ENCODE data around the gene LIMA1.

The LIMA1 gene

DNA sequence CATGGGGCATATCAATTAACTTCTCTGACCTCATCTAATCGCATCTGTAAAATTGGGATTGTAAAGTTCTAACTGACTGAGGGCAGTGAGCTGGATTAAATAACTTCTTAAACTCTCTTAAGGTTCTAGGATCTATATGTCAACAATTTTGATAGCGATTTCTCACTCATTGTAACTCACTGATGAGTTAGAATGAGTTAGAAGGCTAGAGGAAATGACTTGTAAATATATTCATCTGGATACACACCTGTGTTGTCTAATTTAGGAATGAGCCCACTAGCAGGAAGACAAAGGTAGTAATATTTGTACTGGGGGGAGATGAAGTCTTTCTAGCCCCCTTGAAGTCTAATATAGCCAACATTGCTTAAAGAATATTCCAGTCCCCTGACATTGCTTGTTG lies 69.9 kb downstream of the LIMA1 start:
- no peak for DNase-seq

DNA sequence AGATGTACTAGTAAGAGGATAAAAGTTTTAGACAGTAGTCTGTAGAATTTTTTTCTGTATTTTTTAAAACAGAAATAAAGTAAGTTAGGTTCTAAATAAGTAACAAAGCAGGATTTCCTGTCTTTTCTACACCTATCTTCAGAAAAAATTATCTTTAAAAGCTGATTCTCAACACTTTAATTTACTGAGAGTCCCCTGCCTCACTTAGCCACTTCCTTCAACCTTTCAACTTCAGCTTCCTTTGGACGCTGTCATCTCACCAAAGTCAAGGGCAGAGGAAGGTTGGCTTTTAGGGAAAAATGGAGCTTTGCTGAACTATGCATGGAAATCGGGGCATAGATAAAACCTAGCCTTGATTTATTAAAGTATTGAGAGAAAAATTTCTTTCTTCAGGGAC lies 71.3 kb downstream of the LIMA1 start:
- no peak for DNase-seq

DNA sequence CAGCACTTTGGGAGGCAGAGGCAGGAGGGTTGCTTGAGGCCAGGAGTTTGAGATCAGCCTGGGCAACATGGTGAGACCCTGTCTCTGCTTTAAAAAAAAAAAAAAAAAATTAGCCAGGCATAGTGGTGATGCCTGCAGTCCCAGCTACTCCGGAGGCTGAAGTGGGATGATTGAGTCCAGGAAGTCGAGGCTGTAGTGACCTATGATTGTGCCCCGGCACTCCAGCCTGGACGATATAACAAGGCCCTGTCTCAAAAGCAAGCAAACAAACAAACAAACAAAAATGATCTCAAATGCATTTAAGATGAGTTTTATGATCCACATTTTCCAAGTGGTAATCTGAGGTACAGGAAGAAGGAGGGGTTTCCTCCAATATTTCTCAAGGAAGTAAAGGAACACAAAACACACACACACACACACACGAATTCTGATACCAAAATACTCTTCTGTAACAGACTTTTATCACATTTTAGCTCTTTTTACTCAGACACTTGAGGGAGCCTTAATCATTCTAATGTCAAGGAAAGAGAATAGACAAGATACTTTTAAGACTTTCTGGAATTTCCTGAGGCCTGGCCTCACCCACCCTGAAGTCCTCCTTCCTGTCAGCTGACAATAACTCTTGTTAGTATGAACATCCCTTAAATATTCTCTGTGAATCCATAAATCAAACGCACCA lies 71.8 kb downstream of the LIMA1 start:
- no peak for DNase-seq

DNA sequence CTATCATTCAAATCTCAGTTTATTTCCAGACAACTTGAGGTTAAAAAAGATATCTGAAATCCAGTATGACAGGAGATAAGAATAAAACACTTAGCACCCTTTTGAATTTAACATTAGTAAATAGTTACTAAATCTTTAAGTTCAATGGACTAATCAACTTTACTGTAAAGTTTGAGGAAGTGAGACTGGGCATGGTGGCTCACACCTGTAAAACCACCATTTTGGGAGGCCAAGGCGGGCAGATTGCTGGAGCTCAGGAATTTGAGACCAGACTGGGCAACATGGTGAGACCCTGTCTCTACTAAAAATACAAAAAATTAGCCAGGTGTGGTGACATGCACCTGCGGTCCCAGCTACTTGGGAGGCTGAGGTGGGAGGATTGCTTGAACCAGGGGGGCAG lies 75.9 kb downstream of the LIMA1 start:
- DNase-seq = no peak

DNA sequence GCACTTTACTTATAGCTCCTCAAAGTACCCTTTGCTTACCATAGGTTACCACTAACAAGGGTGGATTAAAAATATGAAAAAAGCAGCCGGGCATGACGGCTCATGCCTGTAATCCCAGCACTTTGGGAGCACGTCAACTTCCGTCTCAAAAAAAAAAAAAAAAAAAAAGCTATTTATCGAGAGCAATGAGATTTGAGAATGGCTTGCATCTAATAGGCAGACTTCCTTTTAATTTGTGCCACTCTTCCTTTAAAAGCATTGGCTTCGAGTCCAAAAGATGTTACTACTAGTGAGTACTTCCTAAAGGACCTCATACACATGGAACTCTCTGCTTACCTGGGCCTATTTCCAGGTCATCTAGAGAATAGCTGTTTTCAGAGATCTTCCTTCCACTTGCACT lies 77.7 kb downstream of the LIMA1 start:
- DNase-seq = no peak

DNA sequence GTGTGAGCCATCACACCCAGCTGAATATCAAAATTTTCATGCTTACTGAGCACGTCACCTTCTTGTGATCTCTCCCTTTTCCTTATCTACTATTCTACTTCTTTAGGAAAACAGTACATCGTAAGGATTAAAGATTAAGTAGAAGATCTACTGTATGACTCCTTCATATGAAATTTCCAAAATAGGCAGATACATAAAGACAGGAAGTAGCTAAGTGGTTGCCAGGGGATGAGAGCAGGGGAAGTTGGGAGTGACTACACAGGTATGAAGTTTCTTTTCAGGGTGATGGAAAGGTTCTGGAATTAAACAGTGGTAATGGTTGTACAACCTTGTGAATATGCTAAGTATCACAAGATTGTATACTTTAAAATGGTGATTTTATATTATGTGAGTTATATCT lies 79.6 kb downstream of the LIMA1 start:
- DNase-seq = no peak

DNA sequence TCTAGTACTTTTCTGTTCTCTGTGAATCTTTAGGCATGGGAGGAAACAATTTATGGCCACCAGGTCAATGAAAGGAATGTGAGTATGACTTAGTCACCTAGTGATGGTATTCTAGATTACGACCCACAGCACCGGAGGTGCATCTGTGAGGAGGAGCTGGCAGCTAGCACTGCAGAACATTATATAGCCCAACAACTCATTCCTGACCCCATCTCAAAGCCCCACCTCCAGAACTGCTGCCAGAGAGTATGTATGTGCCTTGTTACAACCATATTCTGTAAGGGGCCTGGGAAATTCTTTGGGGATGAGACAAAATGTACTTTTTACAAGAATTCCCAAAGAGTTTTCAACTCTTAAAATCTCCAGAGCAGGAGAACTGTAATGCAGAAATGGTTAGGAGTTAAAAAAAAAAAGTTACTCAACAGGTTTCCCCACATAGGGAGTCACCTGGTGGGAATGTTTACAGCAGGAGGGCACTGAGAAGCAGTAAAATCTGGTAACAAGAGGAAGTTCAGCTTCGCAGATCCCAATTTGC lies 81.3 kb downstream of the LIMA1 start:
- no peak for DNase-seq

DNA sequence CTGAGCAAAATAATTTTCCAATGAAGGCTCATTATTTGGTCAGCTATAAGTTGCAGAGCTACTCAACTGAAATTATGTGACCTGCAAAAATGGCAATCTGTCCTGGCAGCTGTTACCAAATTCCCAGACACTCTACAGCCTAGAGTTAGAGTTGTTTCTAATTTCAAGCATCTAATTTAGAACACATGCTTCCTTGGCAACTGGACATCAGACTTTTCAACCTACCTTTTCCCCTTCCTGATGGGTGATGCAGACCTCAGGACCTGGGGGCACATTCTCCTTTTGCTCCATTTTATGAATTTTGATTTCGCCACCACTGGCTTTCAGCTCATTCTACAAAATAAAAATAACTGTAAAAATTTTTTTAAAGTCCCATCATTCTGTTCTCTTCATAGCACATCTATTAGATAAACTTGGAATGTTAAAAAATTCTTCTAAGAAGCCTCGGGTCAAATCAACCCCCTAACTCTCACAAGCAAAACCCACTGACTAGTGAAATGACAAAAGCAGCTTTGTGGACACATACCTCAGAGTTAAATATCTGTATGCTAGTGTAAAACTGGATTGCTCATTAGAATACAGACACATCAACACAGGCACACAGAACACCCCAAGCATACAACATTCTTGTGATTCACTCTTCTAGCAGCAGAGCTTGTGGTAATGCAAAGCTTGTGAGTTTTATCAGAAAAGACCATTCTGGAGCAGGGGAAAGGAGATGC lies 82.6 kb downstream of the LIMA1 start:
- no peak for DNase-seq

DNA sequence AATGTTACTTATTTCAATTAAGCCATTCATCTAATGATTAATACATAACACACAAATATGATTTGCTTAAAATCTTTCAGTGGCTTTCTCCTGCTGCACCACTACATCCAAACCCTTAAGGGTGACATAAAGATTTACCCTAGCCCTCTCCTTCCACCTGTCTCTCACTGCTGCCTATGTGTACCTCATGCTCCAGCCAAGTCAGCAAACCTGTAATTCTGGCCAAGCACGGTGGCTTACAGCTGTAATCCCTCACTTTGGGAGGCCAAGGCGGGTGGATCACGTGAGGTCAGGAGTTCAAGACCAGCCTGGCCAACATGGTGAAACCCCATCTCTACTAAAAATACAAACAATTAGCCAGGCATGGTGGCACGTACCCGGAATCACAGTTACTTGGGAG lies 84.5 kb downstream of the LIMA1 start:
- no peak for DNase-seq

DNA sequence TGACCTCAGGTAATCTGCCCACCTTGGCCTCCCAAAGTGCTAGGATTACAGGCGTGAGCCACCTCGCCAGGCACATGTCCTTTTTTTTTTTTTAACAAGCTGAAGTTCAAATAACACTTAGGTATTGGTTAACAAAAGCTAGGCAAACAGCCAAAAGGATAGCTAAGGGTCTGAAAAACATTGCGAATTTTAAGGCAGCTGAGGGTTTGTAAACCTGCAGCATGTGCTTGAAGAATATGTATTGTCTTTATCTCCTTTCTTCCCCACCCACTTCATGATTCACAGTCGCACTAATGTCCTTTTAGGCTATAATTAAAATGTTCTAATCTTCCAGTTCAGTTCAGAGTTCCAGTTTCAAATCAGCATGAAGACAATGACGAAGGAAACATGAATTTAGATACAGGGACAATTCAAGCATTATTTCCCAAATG lies 86.0 kb downstream of the LIMA1 start:
- no peak for DNase-seq

DNA sequence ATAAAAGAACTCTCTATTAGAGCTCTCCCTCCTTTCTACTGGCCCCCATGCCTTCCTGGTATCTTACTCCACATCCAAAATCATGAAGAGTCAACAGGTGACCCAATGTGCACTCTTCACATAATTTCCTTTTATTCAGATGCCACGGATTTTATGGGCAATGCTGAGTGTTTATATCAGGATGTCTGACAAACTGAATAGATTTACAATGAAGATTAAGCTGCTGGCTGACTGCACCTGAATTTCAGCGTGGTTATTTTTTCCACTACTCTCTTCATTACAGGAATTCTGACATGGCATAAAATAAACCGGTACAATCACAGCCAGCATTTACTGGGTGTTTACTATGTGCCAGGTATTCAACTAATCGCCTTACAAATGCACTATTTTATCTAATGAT lies 86.8 kb downstream of the LIMA1 start:
- no peak for DNase-seq

DNA sequence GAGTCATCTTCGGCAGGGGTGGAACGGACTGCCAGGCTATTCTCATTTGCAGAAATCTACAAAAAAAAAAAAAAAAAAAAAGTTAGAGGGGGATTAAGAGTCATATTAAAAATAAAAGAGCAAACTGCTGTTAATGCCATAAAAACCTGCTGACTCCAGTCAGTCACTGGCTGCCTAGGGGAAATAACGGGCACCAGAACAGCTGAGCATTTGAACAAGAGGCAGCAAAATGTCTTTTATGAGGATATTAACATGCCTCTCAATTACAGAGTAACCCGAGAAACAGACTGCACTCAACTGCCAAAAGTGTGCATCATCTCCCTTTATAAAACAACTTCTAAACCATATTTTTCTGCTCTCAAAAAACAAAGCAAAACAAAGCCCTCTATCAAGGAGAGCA lies 87.5 kb downstream of the LIMA1 start:
- DNase-seq = no peak

DNA sequence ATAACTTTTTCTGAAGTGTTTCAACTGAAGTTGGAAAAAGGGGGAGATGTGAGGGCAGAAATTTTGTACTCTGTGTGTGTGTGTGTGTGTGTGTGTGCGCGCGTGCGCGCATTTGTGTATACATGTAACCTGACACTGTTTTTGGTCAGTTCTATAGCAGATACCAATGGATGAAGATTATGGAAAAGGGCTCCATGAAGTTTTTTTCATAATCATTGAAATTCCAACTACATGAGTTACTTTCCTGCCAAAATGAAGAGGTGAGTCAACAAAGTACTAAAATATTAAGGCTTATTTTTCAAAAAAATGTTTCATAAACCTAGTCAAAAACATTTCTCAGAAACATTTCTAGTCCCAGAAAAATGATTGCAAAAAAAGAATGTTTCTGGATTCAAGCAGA lies 90.4 kb downstream of the LIMA1 start:
- no peak for DNase-seq

DNA sequence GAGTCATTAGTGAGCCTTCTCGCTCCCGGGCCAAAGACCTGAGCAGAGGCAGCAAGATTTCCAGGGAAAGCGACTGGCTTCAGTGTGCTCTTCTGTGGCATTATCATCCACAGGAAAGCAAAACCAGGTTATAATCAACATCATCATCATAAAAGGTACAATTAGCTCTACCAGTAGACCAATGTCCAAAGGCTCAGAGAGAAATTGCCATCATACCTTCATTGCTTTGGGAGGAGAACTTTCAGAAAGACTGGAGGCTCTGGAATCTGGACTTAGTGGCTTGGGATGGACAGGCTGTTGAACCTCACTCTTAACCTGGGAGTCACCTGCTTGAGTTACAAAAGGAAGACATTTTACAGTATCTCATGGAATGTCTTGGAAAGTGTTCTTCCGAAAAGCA lies 91.1 kb downstream of the LIMA1 start:
- no peak for DNase-seq

DNA sequence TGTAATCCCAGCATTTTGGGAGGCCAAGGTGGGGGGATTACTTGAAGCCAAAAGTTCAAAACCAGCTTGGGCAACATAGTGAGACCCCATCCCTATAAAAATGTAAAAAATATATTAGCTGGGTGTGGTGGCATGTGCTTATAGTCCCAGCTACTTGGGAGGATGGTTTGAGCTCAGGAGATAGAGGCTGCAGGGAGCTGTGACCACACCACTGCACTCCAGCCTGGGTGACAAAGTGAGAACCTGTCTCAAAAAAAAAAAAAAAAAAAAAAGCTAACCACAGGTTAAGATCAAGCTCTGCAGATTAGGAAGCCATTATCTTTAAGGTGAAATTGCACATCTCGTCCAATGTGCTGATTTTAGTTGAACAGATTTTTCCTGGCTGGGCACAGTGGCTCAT lies 92.5 kb downstream of the LIMA1 start:
- no peak for DNase-seq

DNA sequence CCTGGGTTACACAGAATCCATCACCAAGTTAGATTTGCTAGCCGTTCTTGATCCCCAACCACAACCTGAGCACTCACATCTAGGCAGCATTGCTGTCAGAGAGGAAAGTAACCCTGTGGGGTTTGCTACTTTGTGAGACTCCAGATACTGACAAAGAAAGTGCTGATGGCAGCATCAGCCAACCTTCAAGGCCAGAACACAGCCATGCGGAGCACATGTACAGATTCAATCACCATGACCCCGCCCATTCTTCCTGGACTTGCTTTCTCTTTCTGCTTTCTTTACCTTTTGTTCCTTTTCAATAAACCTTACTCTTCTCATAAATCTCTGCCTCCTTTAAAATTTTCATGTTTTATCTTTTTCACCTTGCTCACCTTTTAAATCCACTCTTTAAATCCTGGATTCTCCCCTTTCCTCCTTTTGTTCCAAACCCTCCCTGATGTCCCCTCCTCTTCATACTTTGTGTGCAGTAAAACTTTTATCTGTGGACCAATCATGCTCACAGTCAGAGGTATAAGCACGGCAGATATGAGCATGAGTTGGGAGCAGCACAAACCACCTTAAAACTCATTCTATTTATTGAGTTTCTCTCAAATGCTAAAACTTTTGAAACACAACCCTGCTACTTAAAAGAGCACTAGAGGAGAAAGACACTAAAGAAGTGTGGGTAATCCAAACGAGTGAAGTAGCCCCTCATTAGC lies 94.3 kb downstream of the LIMA1 start:
- DNase-seq = peak; percentile 10 to 18

DNA sequence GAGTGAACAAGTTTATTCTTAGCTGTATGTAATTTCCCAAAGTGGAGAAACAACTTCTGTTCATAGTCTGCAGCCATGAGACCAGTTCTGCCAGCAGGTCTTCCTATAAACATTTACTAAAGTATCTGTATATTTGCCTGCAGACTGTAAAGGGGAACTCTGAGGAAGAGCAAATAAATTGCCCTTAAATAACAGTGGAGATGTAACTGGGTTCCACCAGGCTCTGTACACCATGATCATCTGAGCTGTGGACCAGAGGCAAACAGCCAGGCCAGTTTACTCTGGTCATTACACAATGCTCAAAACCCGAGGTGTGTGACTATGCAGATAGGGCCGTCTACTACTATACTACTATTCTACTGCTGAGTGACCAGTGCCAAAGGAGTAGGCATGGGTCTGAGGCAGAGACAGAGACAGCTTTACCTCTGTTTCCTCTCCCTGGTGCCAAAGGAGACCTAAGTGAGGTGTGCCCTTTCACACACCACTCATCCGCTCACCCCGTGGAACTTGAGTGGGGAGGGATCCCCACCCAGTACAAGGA lies 95.0 kb downstream of the LIMA1 start:
- no peak for DNase-seq

DNA sequence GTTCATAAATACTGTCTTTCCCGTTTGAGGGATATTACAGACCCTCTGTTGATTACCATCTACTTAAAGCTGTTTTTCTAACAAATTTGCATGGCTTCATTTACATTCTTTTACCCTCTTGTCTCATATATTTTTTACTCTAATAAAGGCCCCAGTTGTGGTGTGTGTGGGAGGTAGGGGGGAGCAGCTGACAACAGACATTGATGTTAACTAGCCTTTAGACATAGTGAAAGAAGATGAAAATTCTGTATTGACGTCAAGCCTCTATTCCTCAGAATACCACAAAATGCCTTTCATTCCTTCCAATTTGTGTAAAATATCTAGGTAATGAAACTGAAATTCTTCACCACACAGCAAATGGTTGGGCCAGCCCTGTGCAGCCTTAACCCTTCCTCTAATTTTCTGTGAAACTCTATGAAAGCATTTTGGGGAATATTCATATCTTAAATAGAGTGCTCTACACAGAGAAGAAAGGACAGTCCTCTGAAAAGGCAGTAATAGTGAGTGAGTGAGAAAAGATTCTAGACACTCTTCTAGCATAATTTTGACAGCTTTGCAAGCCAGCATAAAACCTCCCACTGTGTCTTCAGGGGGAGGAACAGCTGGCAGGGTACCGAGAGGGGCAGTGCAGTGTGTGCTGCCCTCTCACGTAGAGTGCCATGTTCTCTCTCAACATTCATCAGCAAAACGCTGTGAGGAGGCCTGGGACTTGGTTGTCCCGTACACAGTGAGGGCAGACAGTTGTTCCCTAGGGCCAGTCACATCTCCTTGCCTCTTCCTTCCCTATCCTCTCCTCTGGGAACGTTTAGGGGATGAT lies 96.0 kb downstream of the LIMA1 start:
- DNase-seq = no peak

DNA sequence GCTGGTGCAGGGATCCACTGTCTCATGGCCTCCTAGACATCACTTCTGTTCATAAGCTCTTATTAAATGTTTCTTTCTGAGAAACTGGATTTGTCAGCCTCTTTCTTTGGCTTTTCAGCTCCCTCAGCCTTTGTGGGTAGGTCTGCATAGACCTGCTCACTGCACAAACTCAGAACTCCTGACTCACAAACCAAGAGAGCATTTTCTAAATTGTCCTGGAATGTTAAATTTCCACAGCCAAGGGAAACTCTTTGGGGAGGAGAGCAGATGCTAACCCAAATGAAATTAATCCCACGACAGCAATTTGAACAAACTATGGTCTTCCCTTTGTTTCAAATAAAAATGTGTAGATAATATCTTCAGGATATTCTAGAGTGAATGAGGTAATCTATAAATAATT lies 96.6 kb downstream of the LIMA1 start:
- no peak for DNase-seq

DNA sequence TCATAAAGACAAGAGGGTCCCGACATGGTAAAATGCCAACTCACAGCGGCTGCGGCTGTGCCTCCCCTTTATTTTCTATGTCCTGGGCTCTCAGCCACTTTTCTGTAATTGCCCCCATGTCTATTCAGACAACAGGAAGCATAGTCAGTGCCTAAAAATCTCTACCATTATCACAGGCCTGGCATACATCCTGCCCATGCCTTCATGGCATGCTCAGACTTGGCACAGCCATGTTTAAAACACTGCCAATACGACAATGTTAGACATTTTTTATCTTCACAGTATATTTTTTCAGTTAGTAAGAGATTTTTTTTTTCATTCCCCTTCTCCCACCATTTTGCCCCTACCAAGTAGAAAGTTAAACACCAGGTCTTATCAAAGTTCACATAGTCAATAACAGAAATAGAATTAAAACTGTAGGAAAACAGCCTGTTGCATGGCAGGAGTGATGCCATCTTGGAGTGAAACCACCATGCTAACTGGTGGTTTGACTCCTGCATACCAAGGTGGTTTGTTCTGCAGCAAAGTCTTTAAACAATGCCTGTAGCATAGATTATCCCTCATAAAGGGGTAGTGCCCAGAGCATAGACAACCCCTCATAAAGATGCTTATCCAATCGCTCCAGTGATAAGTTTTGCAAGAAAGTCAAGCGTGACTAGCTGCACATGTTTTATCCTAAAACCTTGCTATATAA lies 97.2 kb downstream of the LIMA1 start:
- no peak for DNase-seq

DNA sequence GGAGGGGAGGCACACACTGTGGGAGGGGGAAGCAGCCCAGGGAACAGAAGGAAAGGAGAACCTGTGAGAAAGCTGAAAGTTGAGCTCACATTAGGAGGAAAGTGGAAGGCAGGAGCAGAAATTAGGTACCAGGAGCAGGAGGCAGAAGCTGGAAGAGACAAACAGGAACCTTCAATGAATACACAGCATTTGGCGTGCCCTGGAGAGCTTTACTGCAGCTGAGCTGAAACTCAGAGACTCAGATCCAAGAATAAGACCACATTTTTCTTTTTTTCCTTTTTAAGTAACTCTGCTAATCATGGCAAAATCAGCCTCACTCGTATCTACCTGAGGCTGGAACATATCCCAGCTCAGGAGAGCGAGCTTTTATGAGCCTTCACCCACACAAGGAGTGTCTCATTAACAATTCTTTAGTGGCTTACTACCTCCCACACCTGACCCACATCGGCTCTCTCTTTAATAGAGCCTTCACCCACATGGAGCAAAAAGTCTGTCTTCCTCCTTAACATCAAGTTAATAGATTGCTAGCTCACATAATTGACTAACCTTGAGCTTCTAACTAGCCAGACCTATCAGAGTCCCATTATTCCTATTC lies 97.9 kb downstream of the LIMA1 start:
- DNase-seq = no peak

DNA sequence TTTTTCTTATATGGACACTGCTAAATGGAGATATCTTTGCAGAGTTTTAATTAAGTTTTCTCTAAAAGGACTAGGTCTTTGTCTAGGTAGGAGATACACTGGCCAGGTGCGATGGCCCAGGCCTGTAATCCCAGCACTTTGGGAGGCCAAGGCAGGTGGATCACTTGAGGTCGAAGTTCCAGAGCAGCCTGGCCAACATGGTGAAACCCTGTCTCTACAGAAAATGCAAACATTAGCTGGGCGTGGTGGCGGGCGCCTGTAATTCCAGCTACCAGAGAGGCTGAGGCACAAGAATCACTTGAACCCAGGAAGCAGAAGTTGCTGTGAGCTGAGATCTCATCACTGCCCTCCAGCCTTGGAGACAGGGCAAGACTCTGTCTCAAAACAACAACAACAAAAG lies 99.1 kb downstream of the LIMA1 start:
- no peak for DNase-seq
